SW 1271 (cell line): ENCODE measurements around the gene ZC3H7A.

Experiments
- DNase-seq, 2 experiments: peaks; one replicate each; lab custom pipeline; 2025; lab: John Stamatoyannopoulos, UW

The ZC3H7A gene

GRCh38 chr16:11736903-11737302 is 60.2 kb downstream of the ZC3H7A start:
- DNase-seq = no peak

GRCh38 chr16:11735787-11736186 is 61.3 kb downstream of the ZC3H7A start:
- DNase-seq = no peak

DNA sequence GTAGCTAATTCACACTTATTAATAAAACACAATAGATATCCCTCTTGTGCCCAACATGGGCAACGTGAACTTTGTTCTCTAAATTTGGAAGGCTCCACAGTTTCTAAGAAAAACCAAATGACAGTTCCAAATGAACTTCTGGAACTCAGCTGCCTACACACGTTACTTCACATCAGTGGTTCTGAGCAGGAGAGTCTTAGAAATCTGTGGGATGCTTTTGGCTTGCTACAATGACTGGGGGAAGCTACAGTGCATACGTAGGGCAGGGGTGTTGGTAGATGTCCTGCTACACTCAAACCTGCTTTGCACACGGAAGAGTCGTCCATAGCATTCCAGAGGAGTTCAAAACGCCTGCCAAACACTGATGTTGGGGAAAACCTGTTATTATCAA is 62.4 kb downstream of the ZC3H7A start:
- DNase-seq = no peak

DNA sequence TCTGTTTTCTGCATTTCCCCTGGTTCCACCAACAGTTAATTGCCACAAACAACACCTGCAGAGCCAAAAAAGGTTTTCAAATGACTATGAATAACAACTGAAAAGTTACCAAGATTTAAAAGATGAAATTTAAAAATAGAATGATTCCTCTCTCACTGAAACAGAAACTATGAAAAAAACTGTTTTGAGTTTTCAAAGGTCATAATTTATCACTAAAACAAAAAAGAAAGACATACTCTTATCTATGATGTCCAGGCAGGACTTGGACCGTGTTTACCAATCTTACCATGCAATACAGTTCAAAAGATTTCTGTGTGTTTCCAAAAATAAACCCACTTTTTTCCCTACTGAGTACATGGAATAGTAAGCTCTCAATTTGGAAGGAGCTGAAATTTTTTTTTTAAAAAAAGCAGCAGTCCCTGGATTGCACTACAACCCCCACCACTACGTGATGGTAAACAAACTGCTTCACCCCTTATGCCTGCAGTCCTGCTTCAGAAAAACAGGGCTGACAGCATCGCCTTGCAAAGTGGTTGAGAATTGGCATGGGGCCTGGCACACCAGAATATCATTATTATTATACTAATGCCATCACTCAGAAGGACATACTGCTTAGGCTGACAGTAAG is 62.9 kb downstream of the ZC3H7A start:
- no peak for DNase-seq

DNA sequence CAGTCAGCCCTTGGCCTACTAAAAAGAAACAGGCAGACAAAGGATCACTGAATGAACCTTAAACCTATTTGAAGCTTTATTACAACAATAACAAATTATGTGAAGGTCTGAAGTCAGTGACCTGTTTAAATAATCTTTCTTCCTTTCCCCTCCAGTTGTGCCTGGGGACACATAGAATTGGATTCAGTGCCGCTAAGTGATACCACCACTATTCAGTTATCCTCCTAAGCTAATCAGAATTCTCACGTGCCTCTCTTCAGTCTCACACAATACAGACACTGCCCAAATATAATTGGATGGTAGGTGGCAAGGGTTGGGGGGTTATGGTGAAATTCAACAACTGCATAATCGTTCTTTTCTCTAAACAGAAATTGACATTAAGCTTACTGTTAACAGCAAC is 65.8 kb downstream of the ZC3H7A start:
- no peak for DNase-seq

GRCh38 chr16:11729787-11730186 is 67.3 kb downstream of the ZC3H7A start:
- no peak for DNase-seq

- DNase-seq = no peak
Observed at GRCh38 chr16:11727796-11728543, 69.1 kb downstream of the ZC3H7A start.

DNA sequence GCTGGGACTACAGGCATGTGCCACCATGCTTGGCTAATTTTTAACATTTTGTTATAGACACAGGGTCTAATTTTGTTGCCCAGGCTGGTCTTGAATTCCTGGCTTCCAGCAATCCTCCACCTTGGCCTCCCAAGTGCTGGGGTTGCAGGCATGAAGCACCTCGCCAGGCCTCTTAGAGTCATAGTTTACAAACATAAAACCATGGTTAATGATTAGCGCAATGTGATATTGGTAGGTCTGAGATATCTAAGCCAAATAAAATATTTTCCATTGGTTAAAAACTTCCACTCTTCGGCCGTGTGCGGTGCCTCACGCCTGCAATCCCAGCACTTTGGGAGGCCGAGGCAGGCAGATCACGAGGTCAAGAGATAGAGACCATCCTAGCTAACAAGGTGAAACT is 71.0 kb downstream of the ZC3H7A start:
- no peak for DNase-seq

DNA sequence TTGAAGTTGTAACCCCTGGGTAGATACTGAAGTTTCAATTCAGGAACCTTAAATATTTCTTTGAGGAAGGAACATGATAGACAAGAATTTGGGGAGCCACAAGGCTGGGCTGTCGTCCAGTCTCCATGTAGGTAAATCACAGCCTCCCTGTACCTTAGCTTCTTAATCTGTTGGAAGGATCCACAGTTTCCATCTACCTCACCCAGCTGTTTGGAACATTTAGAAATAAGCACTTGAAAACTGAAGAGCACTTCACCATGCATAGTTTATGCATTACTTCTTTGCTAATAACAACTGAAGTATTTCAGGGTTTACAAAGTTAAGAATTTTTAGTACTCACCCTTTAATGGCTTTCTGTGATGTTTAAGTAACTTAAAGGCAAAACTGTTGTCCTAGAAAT is 71.6 kb downstream of the ZC3H7A start:
- DNase-seq = no peak

- DNase-seq = no peak
Observed at GRCh38 chr16:11722468-11722808, 74.6 kb downstream of the ZC3H7A start.

- no peak for DNase-seq
Observed at GRCh38 chr16:11721781-11722467, 75.1 kb downstream of the ZC3H7A start.

GRCh38 chr16:11719762-11720161 is 77.3 kb downstream of the ZC3H7A start:
- no peak for DNase-seq

GRCh38 chr16:11719171-11719570 is 77.9 kb downstream of the ZC3H7A start:
- no peak for DNase-seq

DNA sequence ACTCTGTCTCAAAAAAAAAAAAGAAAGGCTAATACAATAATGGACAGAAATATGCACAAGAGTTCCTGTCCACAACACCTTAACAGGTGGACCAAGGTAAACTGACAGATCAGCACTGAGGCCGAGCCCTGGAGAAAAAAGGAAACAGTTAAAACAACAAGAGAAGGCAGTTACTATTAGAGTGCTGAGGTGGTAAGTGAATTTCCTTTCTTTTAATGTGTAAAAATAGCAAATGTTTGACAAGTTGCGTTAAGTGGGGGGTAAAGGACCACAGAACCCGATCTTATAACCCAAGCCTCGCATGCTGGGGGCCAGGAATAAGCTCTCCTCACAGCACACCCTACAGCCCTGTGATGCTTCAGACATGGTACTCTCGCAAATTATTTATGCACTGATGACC is 79.2 kb downstream of the ZC3H7A start:
- no peak for DNase-seq

GRCh38 chr16:11716336-11716735 is 80.7 kb downstream of the ZC3H7A start:
- no peak for DNase-seq

- DNase-seq = no peak
Observed at GRCh38 chr16:11715246-11715947, 81.7 kb downstream of the ZC3H7A start.

- no peak for DNase-seq
Observed at GRCh38 chr16:11712122-11712521, 84.9 kb downstream of the ZC3H7A start.

DNA sequence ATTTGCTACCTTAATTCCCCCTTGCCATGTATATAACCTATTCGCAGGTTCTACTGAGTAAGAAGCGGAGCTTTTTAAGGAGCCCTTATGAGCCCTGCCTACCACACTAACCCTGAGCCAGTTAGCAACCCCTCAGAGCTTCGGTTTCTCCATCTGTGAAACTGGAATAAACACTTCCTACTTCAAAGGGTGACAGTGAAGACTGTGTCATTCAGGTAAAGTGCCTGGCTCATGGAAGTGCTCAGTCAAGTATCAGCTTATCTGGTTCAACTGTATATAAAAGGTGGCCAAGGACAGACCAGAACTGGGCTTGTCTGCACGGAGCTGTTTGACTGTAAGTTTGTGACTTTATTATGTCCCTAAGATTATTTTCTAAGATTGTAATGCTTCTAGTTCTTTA is 85.4 kb downstream of the ZC3H7A start:
- DNase-seq = no peak

DNA sequence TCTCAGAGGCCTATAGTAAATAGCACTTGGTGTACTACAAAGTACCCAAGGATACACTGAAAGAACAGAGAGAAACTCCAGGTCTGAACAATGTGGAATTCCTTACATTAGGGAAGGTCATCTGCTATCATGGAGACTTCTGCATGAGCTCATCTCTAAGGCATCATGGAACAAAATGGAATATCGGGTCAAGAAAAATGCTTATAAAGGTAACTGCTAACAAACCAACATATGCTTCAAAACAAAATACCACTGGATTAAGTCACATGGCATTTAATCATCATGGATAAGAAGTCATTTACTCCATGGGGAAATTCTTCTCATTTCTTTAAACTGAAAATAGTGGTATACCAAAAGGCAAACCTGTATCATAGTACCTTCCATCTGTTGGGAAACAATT is 88.6 kb downstream of the ZC3H7A start:
- no peak for DNase-seq

GRCh38 chr16:11707679-11708197 is 89.3 kb downstream of the ZC3H7A start:
- DNase-seq = no peak

GRCh38 chr16:11706180-11706742 is 90.8 kb downstream of the ZC3H7A start:
- DNase-seq = no peak

GRCh38 chr16:11705311-11706025 is 91.6 kb downstream of the ZC3H7A start:
- DNase-seq = no peak
